Measurements from ENCODE around the gene SDR39U1.

The SDR39U1 gene

GRCh38 chr14:24428628-24429394, 13.8 kb downstream of the SDR39U1 start:
- no peak for DNase-seq

GRCh38 chr14:24427537-24428508, 14.8 kb downstream of the SDR39U1 start:
- no peak for DNase-seq

- no peak for DNase-seq
These were observed 15.6 kb downstream of the SDR39U1 start for GRCh38 chr14:24426912-24427536.

- no peak for DNase-seq
These were observed 16.2 kb downstream of the SDR39U1 start for GRCh38 chr14:24426150-24426911.

GRCh38 chr14:24425704-24426103, 16.9 kb downstream of the SDR39U1 start:
- DNase-seq, result peak; percentile 39

GRCh38 chr14:24422694-24423601, 19.6 kb downstream of the SDR39U1 start:
- no peak for DNase-seq

GRCh38 chr14:24422261-24422660, 20.3 kb downstream of the SDR39U1 start:
- no peak for DNase-seq

- DNase-seq, result no peak
These were observed 24.1 kb downstream of the SDR39U1 start for GRCh38 chr14:24418492-24418873.

- no peak for DNase-seq
These were observed 24.6 kb downstream of the SDR39U1 start for GRCh38 chr14:24417832-24418491.

- DNase-seq, result no peak
These were observed 25.5 kb downstream of the SDR39U1 start for GRCh38 chr14:24416932-24417619.

GRCh38 chr14:24416254-24416931, 26.2 kb downstream of the SDR39U1 start:
- DNase-seq, result no peak

- no peak for DNase-seq
These were observed 26.9 kb downstream of the SDR39U1 start for GRCh38 chr14:24415421-24416253.

GRCh38 chr14:24414732-24415420, 27.7 kb downstream of the SDR39U1 start:
- DNase-seq, result no peak

GRCh38 chr14:24414077-24414476, 28.5 kb downstream of the SDR39U1 start:
- DNase-seq, result no peak

- DNase-seq, result peak; percentile 10
These were observed 30.9 kb downstream of the SDR39U1 start for GRCh38 chr14:24411443-24412389.

- DNase-seq, result no peak
These were observed 32.6 kb downstream of the SDR39U1 start for GRCh38 chr14:24409956-24410355.

- no peak for DNase-seq
These were observed 33.4 kb downstream of the SDR39U1 start for GRCh38 chr14:24409192-24409591.

All from NCI-H345 (cell line).